Epithelial cell of esophagus (primary cell): ENCODE measurements around the gene CD3G.

ENCODE experiments used
- DNase-seq: peaks from one replicate; pipeline ENCODE4 v3.0.0; 2010; ENCODE audit warnings: low read depth
- H3K4me3 ChIP-seq: 2 replicates; pipeline ENCODE4 v1.5.1; 2011; ENCODE audit warnings: mild to moderate bottlenecking, low read length, control low read depth
- TF ChIP-seq, protein P1 (sequence below): IDR thresholded peaks from 2 replicates; pipeline ENCODE4 v1.5.1; 2011; ENCODE audit warnings: low read depth, mild to moderate bottlenecking, low read length, control low read depth, inconsistent platforms; ENCODE audit not compliant: insufficient read depth; ENCODE audit errors: missing control alignments

Gene CD3G

DNA sequence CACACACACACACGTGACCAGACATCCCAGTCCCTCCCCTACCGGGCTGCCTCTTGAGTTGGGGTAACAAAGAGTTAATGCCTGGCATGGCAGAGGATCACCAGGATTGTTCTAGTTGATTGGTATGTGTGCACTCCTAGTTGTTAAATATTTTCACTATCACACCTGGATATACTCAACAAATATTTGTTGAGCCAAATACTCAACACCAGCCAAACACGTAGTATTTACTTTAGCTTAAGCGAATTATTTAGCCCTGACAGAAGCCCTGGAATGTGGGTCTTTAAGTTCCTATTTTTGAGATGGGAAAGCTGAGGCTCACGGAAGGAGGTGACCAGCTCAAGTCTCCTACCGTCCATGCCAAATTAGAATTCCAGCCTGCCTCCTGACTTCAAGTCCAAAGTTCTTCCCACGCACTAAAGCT lies 29.1 kb upstream of the CD3G start:
- TF ChIP-seq, protein P1, sequence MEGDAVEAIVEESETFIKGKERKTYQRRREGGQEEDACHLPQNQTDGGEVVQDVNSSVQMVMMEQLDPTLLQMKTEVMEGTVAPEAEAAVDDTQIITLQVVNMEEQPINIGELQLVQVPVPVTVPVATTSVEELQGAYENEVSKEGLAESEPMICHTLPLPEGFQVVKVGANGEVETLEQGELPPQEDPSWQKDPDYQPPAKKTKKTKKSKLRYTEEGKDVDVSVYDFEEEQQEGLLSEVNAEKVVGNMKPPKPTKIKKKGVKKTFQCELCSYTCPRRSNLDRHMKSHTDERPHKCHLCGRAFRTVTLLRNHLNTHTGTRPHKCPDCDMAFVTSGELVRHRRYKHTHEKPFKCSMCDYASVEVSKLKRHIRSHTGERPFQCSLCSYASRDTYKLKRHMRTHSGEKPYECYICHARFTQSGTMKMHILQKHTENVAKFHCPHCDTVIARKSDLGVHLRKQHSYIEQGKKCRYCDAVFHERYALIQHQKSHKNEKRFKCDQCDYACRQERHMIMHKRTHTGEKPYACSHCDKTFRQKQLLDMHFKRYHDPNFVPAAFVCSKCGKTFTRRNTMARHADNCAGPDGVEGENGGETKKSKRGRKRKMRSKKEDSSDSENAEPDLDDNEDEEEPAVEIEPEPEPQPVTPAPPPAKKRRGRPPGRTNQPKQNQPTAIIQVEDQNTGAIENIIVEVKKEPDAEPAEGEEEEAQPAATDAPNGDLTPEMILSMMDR, result no peak
- no peak for DNase-seq
- no peak overlapping the region for H3K4me3 ChIP-seq

DNA sequence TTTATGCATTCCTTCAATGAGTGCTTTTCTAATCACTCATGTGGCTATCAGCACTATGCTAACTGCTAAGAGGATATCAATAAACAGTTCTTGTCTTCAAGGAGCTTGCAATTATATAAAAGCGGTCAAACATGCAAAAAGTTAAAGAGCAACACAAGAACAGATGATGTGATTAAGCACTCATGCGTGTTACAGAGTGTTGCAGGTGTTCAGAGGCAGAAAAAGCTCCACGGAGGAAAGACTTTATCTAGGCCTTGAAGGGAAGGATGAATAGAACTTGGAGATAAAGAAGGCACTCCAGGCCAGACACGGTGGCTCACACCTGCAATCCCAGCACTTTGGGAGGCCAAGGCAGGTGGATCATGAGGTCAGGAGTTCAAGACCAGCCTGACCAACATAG lies 26.0 kb upstream of the CD3G start:
- TF ChIP-seq, protein P1, result no peak
- no peak for DNase-seq
- H3K4me3 ChIP-seq, result no peak overlapping the region

DNA sequence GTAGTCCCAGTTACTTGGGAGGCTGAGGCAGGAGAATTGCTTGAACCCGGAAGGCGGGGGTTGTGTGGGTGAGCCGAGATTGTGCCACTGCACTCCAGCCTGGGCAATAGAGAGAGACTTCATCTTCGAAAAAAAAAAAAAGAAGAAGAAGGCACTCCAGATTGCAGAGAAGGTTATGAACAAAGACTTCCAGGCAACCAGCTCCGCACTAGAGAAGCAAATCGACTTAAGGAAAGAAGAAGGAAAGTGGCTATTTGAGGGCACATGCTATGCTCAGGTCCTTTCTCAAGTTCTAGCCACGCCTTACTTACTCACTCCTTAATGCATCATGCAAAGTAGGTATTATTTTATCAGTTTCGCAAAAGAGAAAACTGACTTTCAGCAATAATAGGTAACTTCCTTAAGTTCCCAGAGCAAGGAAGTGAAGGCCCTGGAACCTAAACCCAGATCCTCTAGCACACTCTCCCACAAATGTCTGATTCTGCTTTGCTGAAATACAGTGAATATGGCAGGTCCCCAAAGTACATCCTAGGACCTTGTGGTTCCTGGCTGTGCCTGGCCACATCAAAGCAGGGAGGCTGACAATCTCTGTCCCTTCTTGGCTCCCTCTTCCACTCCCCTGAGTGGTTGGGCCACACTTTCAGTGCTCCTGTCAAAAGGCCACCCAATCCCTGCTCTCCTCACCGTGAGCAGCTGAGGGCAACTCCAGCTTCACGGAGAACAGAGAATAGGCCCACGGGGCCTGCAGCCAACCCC lies 25.4 kb upstream of the CD3G start:
- TF ChIP-seq, protein P1, result no peak
- DNase-seq, result peak; percentile 65
- no peak overlapping the region for H3K4me3 ChIP-seq

DNA sequence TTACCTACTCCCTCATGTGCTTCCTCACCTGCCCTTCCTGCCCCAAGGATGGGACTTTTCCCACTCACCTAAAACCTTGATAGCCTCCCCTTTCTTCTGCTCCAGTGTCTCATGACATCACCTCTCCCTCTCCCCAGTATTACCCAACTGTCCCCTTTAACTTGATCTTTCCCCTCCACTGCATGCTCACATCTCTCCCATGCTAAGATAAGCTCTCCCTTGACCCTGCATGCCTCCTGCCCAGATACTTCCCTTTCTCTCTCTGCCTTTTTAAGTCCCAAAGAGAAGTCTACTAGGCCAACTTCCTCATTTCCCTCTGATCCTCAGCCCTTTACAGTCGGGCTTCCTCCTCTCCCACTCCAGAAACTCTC lies 24.8 kb upstream of the CD3G start:
- H3K4me3 ChIP-seq, result no peak overlapping the region
- TF ChIP-seq, protein P1, result no peak
- DNase-seq, result no peak

DNA sequence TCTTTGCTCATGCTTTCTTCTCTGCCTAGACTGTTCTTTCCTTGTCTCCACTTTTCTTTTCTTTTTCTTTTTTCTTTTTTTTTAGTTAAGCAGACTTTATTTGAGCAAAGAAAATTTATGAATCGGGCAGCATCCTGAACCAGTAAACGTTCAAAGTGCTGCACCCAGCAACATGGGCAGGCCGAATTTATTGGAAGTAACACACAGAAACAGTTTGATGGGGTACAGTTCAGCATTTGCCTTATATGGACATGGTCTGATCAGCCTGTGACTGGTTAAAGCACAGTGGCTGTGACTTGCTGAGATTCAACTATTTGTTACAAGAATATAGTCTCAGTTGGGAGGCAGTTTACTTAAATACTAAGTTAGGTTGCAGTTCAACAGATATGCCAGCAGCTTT lies 23.6 kb upstream of the CD3G start:
- TF ChIP-seq, protein P1, result no peak

DNA sequence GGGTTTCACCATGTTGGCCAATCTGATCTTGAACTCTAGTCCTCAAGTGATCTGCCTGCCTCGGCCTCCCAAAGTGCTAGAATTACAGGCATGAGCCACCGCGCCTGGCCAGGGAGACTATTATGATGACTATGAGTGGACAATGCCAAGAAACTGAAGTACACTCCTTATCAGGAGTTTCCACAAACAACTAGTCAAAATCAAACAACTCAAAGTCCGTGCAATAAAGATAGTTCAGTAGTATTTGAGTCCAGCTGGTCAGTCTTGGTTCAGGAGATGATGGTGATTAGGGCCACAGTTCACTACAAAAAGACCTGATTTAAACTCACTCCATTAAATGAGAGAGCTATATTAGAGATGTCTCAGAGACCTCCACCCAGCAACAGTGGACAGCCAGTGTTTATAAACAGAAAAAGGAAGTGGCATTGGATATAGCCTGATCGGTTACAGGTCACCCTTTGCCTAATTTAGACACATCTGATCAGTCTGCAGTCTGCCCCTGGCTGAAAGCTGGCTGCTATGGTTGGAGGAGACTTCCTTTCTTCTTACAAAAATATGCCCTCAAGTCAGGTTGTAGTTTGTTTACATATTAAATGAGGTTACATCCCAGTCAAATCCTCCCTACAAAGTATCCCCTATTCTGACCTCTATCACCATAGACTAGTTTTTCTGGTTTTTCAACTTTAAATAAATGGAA lies 22.6 kb upstream of the CD3G start:
- no peak overlapping the region for H3K4me3 ChIP-seq
- TF ChIP-seq, protein P1, result no peak
- DNase-seq, result no peak

More for the DNA sequence above, 23.6 kb upstream of the CD3G start:
- DNase-seq, result no peak
- no peak overlapping the region for H3K4me3 ChIP-seq

DNA sequence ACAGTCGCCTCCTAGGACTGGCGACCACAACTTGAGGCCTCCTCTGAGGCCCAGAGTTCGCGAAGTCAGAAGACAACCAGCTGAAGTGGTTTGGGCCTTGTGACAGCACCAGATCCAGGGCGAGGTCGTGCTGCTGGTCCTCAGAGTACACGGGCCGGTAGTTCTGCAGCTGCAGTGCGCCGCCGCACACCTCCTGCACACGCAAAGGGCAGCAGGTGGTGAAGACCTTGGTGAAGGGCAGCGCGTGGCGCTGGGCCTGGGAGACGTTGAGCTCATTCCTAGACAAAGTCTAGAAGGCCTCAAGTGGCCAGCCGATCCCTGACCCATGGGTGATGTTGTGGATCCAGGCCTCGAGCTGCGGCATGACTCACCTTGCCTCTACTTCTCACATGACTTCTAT lies 21.4 kb upstream of the CD3G start:
- H3K4me3 ChIP-seq, result no peak overlapping the region
- TF ChIP-seq, protein P1, result no peak
- DNase-seq, result no peak
